OCI-LY1 (cell line): ENCODE data around the gene RECQL5.

Source experiments
- H2AFZ ChIP-seq: fragments of 200-600 bp; sonication (generic), shearing (Covaris generic); 2 replicates; pipeline ENCODE4 v1.6.0; 2014; ENCODE audit warnings: antibody characterized with exemption, mild to moderate bottlenecking, low read length
- H3F3A ChIP-seq: fragments of 200-600 bp; sonication (generic), shearing (Covaris generic); 2 replicates; pipeline ENCODE4 v1.6.0; 2014; ENCODE audit warnings: mild to moderate bottlenecking, antibody characterized with exemption, low read length, moderate library complexity; ENCODE audit not compliant: insufficient read depth
- H3K27ac ChIP-seq: fragments of 200-600 bp; sonication (generic); 2 replicates; pipeline ENCODE4 v1.5.1; 2014; ENCODE audit warnings: low read length, mixed run types, mild to moderate bottlenecking, low read depth; ENCODE audit not compliant: poor library complexity, severe bottlenecking
- H3K27me3 ChIP-seq: fragments of 200-600 bp; sonication (generic); 2 replicates; pipeline ENCODE4 v1.6.0; 2014; ENCODE audit warnings: antibody characterized with exemption, mild to moderate bottlenecking, low read length, moderate library complexity; ENCODE audit not compliant: insufficient read depth
- H3K36me3 ChIP-seq: fragments of 200-600 bp; sonication (generic); 2 replicates; pipeline ENCODE4 v1.6.1; 2014; ENCODE audit warnings: mild to moderate bottlenecking, antibody characterized with exemption, low read length, moderate library complexity, mixed read lengths; ENCODE audit not compliant: insufficient read depth
- H3K4me1 ChIP-seq: fragments of 200-600 bp; sonication (generic); 2 replicates; pipeline ENCODE4 v1.5.1; 2014; ENCODE audit warnings: mild to moderate bottlenecking, low read length, moderate library complexity; ENCODE audit not compliant: insufficient read depth, severe bottlenecking
- H3K4me2 ChIP-seq: fragments of 200-600 bp; sonication (generic), shearing (Covaris generic); 2 replicates; pipeline ENCODE4 v1.6.1; 2014; ENCODE audit warnings: low read length
- H3K4me3 ChIP-seq: fragments of 200-600 bp; sonication (generic); 2 replicates; pipeline ENCODE4 v1.5.1; 2014; ENCODE audit warnings: low read length, low read depth, mild to moderate bottlenecking, mixed read lengths; ENCODE audit not compliant: poor library complexity, severe bottlenecking
- H3K79me2 ChIP-seq: fragments of 200-600 bp; shearing (Covaris generic); 2 replicates; pipeline ENCODE4 v1.6.1; 2016; ENCODE audit warnings: mixed run types, low read length, mixed read lengths; ENCODE audit not compliant: insufficient read depth
- H3K9ac ChIP-seq: fragments of 200-600 bp; sonication (generic), shearing (Covaris generic); 2 replicates; pipeline ENCODE4 v1.6.1; 2014; ENCODE audit warnings: mild to moderate bottlenecking, low read length, mixed read lengths
- H3K9me2 ChIP-seq: fragments of 200-600 bp; sonication (generic), shearing (Covaris generic); 2 replicates; pipeline ENCODE4 v1.6.1; 2014; ENCODE audit warnings: low read depth, mild to moderate bottlenecking, low read length, mixed read lengths
- H3K9me3 ChIP-seq: fragments of 200-600 bp; shearing (Covaris generic); 2 replicates; pipeline ENCODE4 v1.6.1; 2014; ENCODE audit warnings: low read length, mixed read lengths
- H4K20me1 ChIP-seq: fragments of 200-600 bp; sonication (generic), shearing (Covaris generic); 2 replicates; pipeline ENCODE4 v1.6.0; 2016; ENCODE audit warnings: mild to moderate bottlenecking, low read length; ENCODE audit not compliant: insufficient read depth
- CTCF ChIP-seq: fragments of 200-600 bp; sonication (generic), shearing (Covaris generic); IDR thresholded peaks from 2 replicates; pipeline ENCODE4 v1.5.1; 2017; ENCODE audit warnings: mild to moderate bottlenecking, antibody characterized with exemption, low read length, moderate library complexity, mixed read lengths
- EZH2 ChIP-seq: fragments of 200-600 bp; sonication (generic), shearing (Covaris generic); IDR thresholded peaks from 2 replicates; pipeline ENCODE4 v1.8.0; 2017; ENCODE audit warnings: borderline replicate concordance, mixed run types, mild to moderate bottlenecking, antibody characterized with exemption, low read length, moderate library complexity, mixed read lengths

Gene RECQL5

GRCh38 chr17:75642182-75642783, 24.7 kb downstream of the RECQL5 start:
- Histone ChIP-seq H3K9ac (no peak overlapping the region), H3F3A (no peaks in the 10 kb centered on the region), H3K4me3 (no peak overlapping the region), H3K4me2 (no peak overlapping the region), H3K36me3 (peaks cover 9% of the 10 kb centered on the region; the same call in 1 of the 2 replicates), H3K79me2 (no peaks in the 10 kb centered on the region), H3K27ac (no peak overlapping the region), H4K20me1 (no peaks in the 10 kb centered on the region), H3K4me1 (no peaks in the 10 kb centered on the region), H3K27me3 (no peaks in the 10 kb centered on the region), H3K9me2 (no peaks in the 10 kb centered on the region), H2AFZ (no peak overlapping the region), H3K9me3 (no peaks in the 10 kb centered on the region)
- TF ChIP-seq EZH2, result no peak
- TF ChIP-seq CTCF, result no peak

- Histone ChIP-seq H3K79me2 (no peaks in the 10 kb centered on the region), H3K4me2 (no peak overlapping the region), H3K36me3 (peaks cover 9% of the 10 kb centered on the region; the same call in 1 of the 2 replicates), H3K4me3 (no peak overlapping the region), H3K9ac (no peak overlapping the region), H4K20me1 (no peaks in the 10 kb centered on the region), H2AFZ (no peak overlapping the region), H3K27me3 (no peaks in the 10 kb centered on the region), H3K27ac (no peak overlapping the region), H3K9me3 (no peaks in the 10 kb centered on the region), H3F3A (no peaks in the 10 kb centered on the region), H3K4me1 (no peaks in the 10 kb centered on the region), H3K9me2 (no peaks in the 10 kb centered on the region)
- TF ChIP-seq CTCF (no peak), EZH2 (no peak)
Observed at GRCh38 chr17:75641343-75641742, 25.6 kb downstream of the RECQL5 start.

- H4K20me1 ChIP-seq, result no peaks in the 10 kb centered on the region
- no peak overlapping the region for H3K9ac ChIP-seq
- H3K4me2 ChIP-seq, result no peak overlapping the region
- no peaks in the 10 kb centered on the region for H3K4me1 ChIP-seq
- no peaks in the 10 kb centered on the region for H3K9me3 ChIP-seq
- H3K27ac ChIP-seq, result no peak overlapping the region
- no peak overlapping the region for H3K4me3 ChIP-seq
- peaks cover 8% of the 10 kb centered on the region; the same call in 1 of the 2 replicates for H3K36me3 ChIP-seq
- no peaks in the 10 kb centered on the region for H3K79me2 ChIP-seq
- no peaks in the 10 kb centered on the region for H3F3A ChIP-seq
- no peak for TF ChIP-seq EZH2
- no peak for TF ChIP-seq CTCF
- no peaks in the 10 kb centered on the region for H3K27me3 ChIP-seq
- H3K9me2 ChIP-seq, result no peaks in the 10 kb centered on the region
- H2AFZ ChIP-seq, result no peak overlapping the region
Observed at GRCh38 chr17:75640556-75641119, 26.3 kb downstream of the RECQL5 start.
